SU-DHL-6 (cell line): ENCODE measurements around the gene ITGA1.

Experiments
- H2AFZ ChIP-seq: fragments of 200-600 bp; sonication (generic); 2 replicates; pipeline ENCODE4 v1.6.1; 2014; ENCODE audit warnings: low read depth, mild to moderate bottlenecking, moderate library complexity, mixed read lengths, antibody characterized with exemption, low read length; ENCODE audit not compliant: severe bottlenecking
- H3F3A ChIP-seq: fragments of 200-600 bp; shearing (Covaris generic); 2 replicates; pipeline ENCODE4 v1.6.0; 2016; ENCODE audit warnings: antibody characterized with exemption, mild to moderate bottlenecking; ENCODE audit not compliant: insufficient read depth
- H3K27ac ChIP-seq: fragments of 200-600 bp; sonication (generic); 2 replicates; pipeline ENCODE4 v1.5.1; 2016; ENCODE audit warnings: low read depth, mild to moderate bottlenecking, low read length, moderate library complexity, mixed read lengths
- H3K27me3 ChIP-seq: fragments of 200-600 bp; sonication (generic), shearing (Covaris generic); 2 replicates; pipeline ENCODE4 v1.6.0; 2014; ENCODE audit warnings: mild to moderate bottlenecking, low read length
- H3K36me3 ChIP-seq: fragments of 200-600 bp; sonication (generic); 2 replicates; pipeline ENCODE4 v1.6.1; 2014; ENCODE audit warnings: mild to moderate bottlenecking, low read length, mixed read lengths
- H3K4me2 ChIP-seq: fragments of 300-600, 200-600 bp; shearing (Covaris generic), sonication (generic); 2 replicates; pipeline ENCODE4 v1.6.0; 2014; ENCODE audit warnings: low read length, low read depth, mild to moderate bottlenecking; ENCODE audit not compliant: poor library complexity, severe bottlenecking
- H3K4me3 ChIP-seq: fragments of 200-600 bp; sonication (generic); 2 replicates; pipeline ENCODE4 v1.5.1; 2014; ENCODE audit warnings: antibody characterized with exemption, low read length, mild to moderate bottlenecking, mixed read lengths; ENCODE audit not compliant: insufficient read depth, poor library complexity, severe bottlenecking
- H3K79me2 ChIP-seq: fragments of 200-600 bp; sonication (generic); 2 replicates; pipeline ENCODE4 v1.6.1; 2014; ENCODE audit warnings: mild to moderate bottlenecking, low read length, moderate library complexity; ENCODE audit not compliant: insufficient read depth
- H3K9ac ChIP-seq: fragments of 200-600 bp; sonication (generic); 2 replicates; pipeline ENCODE4 v1.7.0; 2014; ENCODE audit warnings: mild to moderate bottlenecking, low read length
- H3K9me2 ChIP-seq: fragments of 200-600 bp; sonication (generic); replicated peaks from 2 replicates; pipeline ENCODE4 v1.6.1; 2014; ENCODE audit warnings: low read length; ENCODE audit not compliant: insufficient read depth
- H3K9me3 ChIP-seq: fragments of 200-600 bp; sonication (generic); 2 replicates; pipeline ENCODE4 v1.6.1; 2014; ENCODE audit warnings: low read length, mixed read lengths; ENCODE audit not compliant: insufficient read depth
- H4K20me1 ChIP-seq: fragments of 200-600 bp; sonication (generic); 2 replicates; pipeline ENCODE4 v1.6.1; 2014; ENCODE audit warnings: low read depth, mild to moderate bottlenecking, antibody characterized with exemption, low read length, moderate library complexity, mixed read lengths
- CTCF ChIP-seq: fragments of 200-600 bp; sonication (generic); IDR thresholded peaks from one replicate; pipeline ENCODE4 v1.5.1; 2017; ENCODE audit warnings: antibody characterized with exemption, mild to moderate bottlenecking, low read length, moderate library complexity; ENCODE audit not compliant: insufficient read depth, poor library complexity, severe bottlenecking
- EZH2phosphoT487 ChIP-seq: fragments of 200-600 bp; sonication (generic), shearing (Covaris generic); conservative IDR thresholded peaks from 2 replicates; pipeline ENCODE4 v1.6.1; 2018; ENCODE audit warnings: mild to moderate bottlenecking, antibody characterized with exemption, low read length, moderate library complexity, mixed read lengths

ITGA1 gene

GRCh38 chr5:52896534-52897237 lies 109.0 kb downstream of the ITGA1 start:
- no peak overlapping the region for H3K27ac ChIP-seq
- H3K4me2 ChIP-seq: no peak overlapping the region
- no peaks in the 10 kb centered on the region for H3K27me3 ChIP-seq
- no peak overlapping the region for H2AFZ ChIP-seq
- H3K79me2 ChIP-seq: no peaks in the 10 kb centered on the region
- no peaks in the 10 kb centered on the region for H3F3A ChIP-seq
- H4K20me1 ChIP-seq: no peaks in the 10 kb centered on the region
- no peak overlapping the region for H3K9ac ChIP-seq
- no peaks in the 10 kb centered on the region for H3K36me3 ChIP-seq
- TF ChIP-seq CTCF: no peak
- TF ChIP-seq EZH2phosphoT487: no peak
- H3K4me3 ChIP-seq: no peak overlapping the region
- H3K9me2 ChIP-seq: no peaks in the 10 kb centered on the region
- H3K9me3 ChIP-seq: no peaks in the 10 kb centered on the region

GRCh38 chr5:52897238-52897614 lies 109.5 kb downstream of the ITGA1 start:
- Histone ChIP-seq H3K36me3 (no peaks in the 10 kb centered on the region), H3F3A (no peaks in the 10 kb centered on the region), H3K4me2 (no peak overlapping the region), H3K9me2 (no peaks in the 10 kb centered on the region), H4K20me1 (no peaks in the 10 kb centered on the region), H2AFZ (no peak overlapping the region), H3K27me3 (no peaks in the 10 kb centered on the region), H3K27ac (no peak overlapping the region), H3K79me2 (no peaks in the 10 kb centered on the region), H3K4me3 (no peak overlapping the region), H3K9me3 (no peaks in the 10 kb centered on the region), H3K9ac (no peak overlapping the region)
- no peak for TF ChIP-seq CTCF
- TF ChIP-seq EZH2phosphoT487: no peak

DNA sequence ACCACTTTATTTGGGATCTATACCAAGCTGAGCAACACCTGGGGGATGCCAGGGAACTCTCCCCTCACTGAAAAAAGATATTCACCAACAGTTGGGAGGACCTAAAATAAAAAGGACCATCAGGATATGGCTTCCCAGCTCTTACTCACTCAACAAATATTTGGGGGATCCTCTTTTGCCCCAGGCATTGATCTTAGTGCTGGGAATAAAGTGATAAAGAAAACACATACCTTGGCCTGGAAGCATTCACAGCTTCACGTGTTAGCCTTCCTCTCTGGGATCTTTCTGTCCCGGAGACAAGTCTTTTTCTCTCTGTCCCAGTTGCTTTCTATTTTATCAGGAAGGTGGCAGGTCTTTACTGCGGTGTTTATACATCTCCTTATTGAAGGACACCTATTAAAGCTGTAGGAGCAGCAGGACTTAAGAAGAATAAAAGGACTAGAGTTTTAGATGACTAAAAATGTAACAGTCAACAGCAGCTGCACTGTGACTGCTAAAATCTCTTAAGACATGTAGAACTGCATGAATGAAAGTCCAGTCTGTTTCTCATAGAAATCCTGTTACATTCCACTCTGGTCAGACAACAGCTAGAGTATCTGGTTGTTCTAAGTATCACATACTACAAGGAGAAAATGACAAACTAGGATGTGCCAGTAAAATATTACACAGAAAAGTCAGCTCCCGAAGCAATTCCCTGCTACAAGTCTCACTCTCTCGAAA lies 111.4 kb downstream of the ITGA1 start:
- Histone ChIP-seq H4K20me1 (no peaks in the 10 kb centered on the region), H3K4me3 (no peak overlapping the region), H3K9me3 (no peaks in the 10 kb centered on the region), H3F3A (no peaks in the 10 kb centered on the region), H3K4me2 (no peak overlapping the region), H3K79me2 (no peaks in the 10 kb centered on the region), H3K27ac (no peak overlapping the region), H3K27me3 (no peaks in the 10 kb centered on the region), H3K9ac (no peak overlapping the region), H3K9me2 (no peaks in the 10 kb centered on the region), H2AFZ (no peak overlapping the region), H3K36me3 (no peaks in the 10 kb centered on the region)
- TF ChIP-seq EZH2phosphoT487 (no peak), CTCF (no peak)
